BLaER1 treated with 17β-estradiol and CSF1 and Interleukin-3, amounts not matched to agents 10 nM and 100 nM (cell line): ENCODE data around the gene PLXNC1.

ENCODE experiments used
- H3K27ac ChIP-seq, 11 experiments: shearing (Covaris generic); formaldehyde crosslinking; 2 replicates each; pipeline ENCODE4 v1.8.1; 2022
- H3K27me3 ChIP-seq, 11 experiments: shearing (Covaris generic); formaldehyde crosslinking; 2 replicates each; pipeline ENCODE4 v1.8.1; 2022
- H3K36me3 ChIP-seq, 11 experiments: shearing (Covaris generic); formaldehyde crosslinking; 2 replicates each; pipeline ENCODE4 v1.8.1; 2022
- H3K4me1 ChIP-seq, 10 experiments: shearing (Covaris generic); formaldehyde crosslinking; 2 replicates each; pipeline ENCODE4 v1.8.1; 2022
- H3K4me2 ChIP-seq, 11 experiments: shearing (Covaris generic); formaldehyde crosslinking; 2 replicates each; pipeline ENCODE4 v1.8.1; 2022
- H3K4me3 ChIP-seq, 10 experiments: shearing (Covaris generic); formaldehyde crosslinking; 2 replicates each; pipeline ENCODE4 v1.8.1; 2022
- H3K9ac ChIP-seq, 11 experiments: shearing (Covaris generic); formaldehyde crosslinking; 2 replicates each; pipeline ENCODE4 v1.8.1; 2022
- H3K9me3 ChIP-seq, 11 experiments: shearing (Covaris generic); formaldehyde crosslinking; replicated peaks in 1 of 11; 2 replicates each; pipeline ENCODE4 v1.8.1; 2022
- H4K20me1 ChIP-seq, 11 experiments: shearing (Covaris generic); formaldehyde crosslinking; 2 replicates each; pipeline ENCODE4 v1.8.1; 2022
- Cebpa-rat ChIP-seq, 11 experiments: shearing (Covaris generic); IDR thresholded peaks; 2 replicates each; pipeline ENCODE4 v1.8.1; 2022

Gene PLXNC1

DNA sequence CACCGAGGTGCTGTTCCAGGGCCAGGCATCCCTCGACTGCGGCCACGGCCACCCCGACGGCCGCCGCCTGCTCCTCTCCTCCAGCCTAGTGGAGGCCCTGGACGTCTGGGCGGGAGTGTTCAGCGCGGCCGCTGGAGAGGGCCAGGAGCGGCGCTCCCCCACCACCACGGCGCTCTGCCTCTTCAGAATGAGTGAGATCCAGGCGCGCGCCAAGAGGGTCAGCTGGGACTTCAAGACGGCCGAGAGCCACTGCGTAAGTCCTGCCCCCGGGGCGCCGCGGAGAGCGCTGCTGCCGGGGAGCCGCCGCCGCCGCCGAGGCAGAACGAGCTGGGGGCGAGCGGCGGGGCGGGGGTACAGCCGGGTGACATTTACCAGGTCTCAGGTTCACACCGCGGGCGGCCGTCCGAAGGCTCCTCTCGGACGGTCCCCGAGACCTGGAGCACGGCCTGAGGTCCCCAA is 1.4 kb downstream of the PLXNC1 start:
- no peak for TF ChIP-seq Cebpa-rat (IDR thresholded peaks at IDR 0.05)
- H3K36me3 ChIP-seq: no peaks in the 10 kb centered on the region
- H3K27me3 ChIP-seq: peaks cover 69 to 84% (median 77%) of the 10 kb centered on the region in 11 experiments
- H3K4me1 ChIP-seq: peaks cover 22 to 39% (median 30%) of the 10 kb centered on the region in 10 experiments
- peak overlapping the region; percentile 73 to 89 (median 84) for H3K4me3 ChIP-seq
- H3K9ac ChIP-seq: peak overlapping the region; percentile 64 to 84 (median 79)
- H3K4me2 ChIP-seq: peak overlapping the region; percentile 95 to 99 (median 98)
- peak overlapping the region in 8 of 11 experiments; percentile 22 to 74 (median 67); a peak in 12 of 22 replicates for H3K27ac ChIP-seq
- peaks cover 22 to 39% (median 34%) of the 10 kb centered on the region in 11 experiments; a peak in 20 of 22 replicates for H4K20me1 ChIP-seq
- H3K9me3 ChIP-seq: no peaks in the 10 kb centered on the region

DNA sequence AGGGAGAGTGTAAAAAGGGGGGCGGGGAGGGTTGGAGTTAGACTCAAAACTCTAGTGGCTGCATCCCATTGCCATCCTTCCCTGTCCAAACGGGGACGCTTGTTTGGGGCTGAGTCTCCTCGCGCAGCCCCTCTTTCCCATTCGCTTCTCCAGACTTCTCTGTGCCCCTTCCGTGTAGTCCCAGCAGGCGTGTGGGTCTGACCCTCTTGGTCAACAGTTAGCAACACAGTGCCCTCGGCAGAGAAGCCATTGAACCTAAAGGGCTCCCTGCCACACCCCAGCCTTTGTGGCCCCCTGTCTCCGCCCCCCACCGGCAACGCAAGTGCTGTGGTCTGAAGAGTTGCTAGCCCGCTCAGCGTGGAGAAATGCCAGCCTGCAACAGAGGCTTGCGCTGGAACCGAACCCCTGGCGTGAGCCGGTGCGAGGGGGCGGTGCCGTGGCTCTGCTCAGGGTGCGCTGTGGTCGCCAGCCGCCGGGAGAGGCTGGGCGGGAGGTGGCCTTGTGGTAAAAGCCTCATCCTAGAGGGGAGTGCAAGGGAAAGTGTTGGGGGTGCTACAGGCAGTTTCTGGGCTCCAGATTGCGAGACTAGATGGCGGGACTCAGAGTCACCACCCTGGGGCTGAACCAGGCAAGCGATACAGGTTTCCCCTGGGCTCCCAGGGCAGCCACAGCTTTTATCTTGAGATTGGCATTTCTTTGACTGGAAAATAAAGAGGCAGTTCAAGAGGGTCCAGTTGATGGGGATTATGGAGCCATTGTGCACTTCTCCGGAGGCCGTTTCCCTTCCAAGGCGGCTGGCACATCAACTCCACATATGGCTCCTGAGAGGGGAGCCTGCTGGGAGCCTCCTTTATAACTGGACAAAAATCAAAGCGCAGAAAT is 2.1 kb downstream of the PLXNC1 start:
- Histone ChIP-seq H3K27me3 (peaks cover 69 to 84% (median 77%) of the 10 kb centered on the region in 11 experiments), H3K9ac (peak overlapping the region; percentile 64 to 84 (median 79)), H3K4me3 (peak overlapping the region; percentile 73 to 89 (median 84)), H3K9me3 (no peaks in the 10 kb centered on the region), H3K27ac (peak overlapping the region in 4 of 11 experiments; percentile 62 to 74 (median 70); a peak in 5 of 22 replicates), H4K20me1 (peaks cover 22 to 39% (median 34%) of the 10 kb centered on the region in 11 experiments; a peak in 20 of 22 replicates), H3K4me1 (peaks cover 22 to 39% (median 30%) of the 10 kb centered on the region in 10 experiments), H3K4me2 (peak overlapping the region; percentile 95 to 99 (median 98)), H3K36me3 (no peaks in the 10 kb centered on the region)
- TF ChIP-seq Cebpa-rat (IDR thresholded peaks at IDR 0.05): no peak

DNA sequence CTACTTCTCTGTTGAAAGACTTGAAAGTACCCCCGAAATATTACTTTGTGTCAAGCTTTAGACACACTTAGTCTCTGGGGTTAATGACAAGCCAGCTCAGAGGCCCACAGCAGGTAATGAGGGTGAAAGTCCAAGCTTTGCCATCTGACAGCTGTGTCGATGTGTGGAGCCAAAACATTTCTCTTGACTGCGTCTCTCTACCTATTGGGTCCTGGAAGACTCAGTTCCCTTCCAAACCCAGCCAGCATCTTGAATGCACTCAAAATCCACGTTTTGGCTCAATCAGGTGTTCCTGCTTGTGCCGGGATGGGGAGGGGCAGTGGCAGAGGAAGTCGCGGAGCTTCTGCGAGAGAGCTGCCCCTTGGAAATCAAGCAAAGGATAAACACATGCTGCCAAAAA is 3.2 kb downstream of the PLXNC1 start:
- TF ChIP-seq Cebpa-rat (IDR thresholded peaks at IDR 0.05): no peak
- no peaks in the 10 kb centered on the region for H3K9me3 ChIP-seq

DNA sequence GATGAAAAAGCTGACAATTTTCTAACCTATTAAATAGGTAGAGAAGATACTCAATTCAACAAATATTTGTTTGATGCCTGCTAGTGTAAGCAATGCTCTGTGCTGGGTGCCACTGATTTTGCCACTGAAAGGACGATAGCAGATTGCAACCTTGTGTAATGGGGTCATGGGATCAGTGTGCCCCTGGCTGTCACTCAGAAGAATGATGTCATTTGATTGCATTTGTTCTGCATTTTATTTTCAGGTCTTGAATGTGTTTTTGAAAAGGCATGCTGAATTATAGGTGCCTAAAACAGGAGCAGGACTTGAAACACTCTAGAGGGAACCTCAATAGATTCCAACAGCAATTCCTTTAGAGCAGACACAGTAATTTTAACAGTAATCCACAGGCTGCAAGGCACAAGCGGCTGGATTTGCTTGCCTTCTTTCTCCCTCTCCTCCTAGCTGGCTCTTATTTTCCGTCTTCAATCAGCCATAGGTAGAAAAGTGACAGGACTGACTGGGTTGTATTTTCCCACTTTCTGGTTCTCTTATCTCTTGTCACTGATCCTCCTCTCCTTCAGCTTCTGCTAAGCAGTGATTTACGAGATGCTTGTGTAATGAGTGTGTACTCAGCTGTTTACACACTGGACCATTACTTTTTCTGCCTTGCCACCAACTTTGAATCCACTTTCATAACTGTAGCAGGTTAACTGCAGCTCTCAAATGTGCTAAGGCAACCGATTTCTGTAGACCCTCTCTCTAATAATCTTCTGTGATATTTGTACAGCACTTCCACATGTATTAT is 4.1 kb downstream of the PLXNC1 start:
- Histone ChIP-seq H3K4me2 (peak overlapping the region in 3 of 11 experiments; percentile 95 to 97 (median 95); a peak in 4 of 22 replicates), H3K27me3 (peaks cover 53 to 66% (median 60%) of the 10 kb centered on the region in 11 experiments), H3K36me3 (no peaks in the 10 kb centered on the region), H4K20me1 (peaks cover 22 to 39% (median 33%) of the 10 kb centered on the region in 11 experiments; a peak in 20 of 22 replicates), H3K9ac (no peak overlapping the region), H3K27ac (no peak overlapping the region), H3K4me3 (peak overlapping the region in 1 of 10 experiments; percentile 86; a peak in 1 of 20 replicates), H3K9me3 (no peaks in the 10 kb centered on the region), H3K4me1 (peaks cover 26 to 45% (median 29%) of the 10 kb centered on the region in 10 experiments)
- no peak for TF ChIP-seq Cebpa-rat (IDR thresholded peaks at IDR 0.05)

More for the DNA sequence above, 3.2 kb downstream of the PLXNC1 start:
- Histone ChIP-seq H3K4me1 (peaks cover 22 to 39% (median 30%) of the 10 kb centered on the region in 10 experiments), H4K20me1 (peaks cover 22 to 39% (median 34%) of the 10 kb centered on the region in 11 experiments; a peak in 20 of 22 replicates), H3K27me3 (peaks cover 62 to 75% (median 69%) of the 10 kb centered on the region in 11 experiments), H3K4me3 (peak overlapping the region in 2 of 10 experiments; percentile 76 to 86; a peak in 5 of 20 replicates), H3K36me3 (no peaks in the 10 kb centered on the region), H3K9ac (no peak overlapping the region), H3K27ac (no peak overlapping the region), H3K4me2 (peak overlapping the region in 4 of 11 experiments; percentile 11 to 97 (median 95); a peak in 6 of 22 replicates)

DNA sequence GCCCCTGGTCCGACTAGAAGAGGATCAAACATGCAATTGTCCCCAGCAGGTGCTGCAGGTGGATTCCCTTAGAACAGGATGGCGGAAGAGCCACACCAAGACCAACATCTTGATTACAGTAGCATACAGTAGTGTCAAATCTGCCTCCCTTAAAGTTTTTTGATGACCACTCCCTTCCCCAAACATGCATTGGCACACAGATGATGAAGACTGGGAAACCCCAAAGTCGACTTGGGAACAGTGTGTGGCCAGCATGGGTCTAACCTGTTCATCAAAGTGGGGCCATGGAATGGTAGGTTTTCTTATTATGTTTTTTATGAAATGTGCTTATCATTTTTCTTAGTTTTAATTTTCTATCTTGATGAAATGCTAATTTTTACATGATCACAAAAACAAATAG is 8.8 kb downstream of the PLXNC1 start:
- no peak for TF ChIP-seq Cebpa-rat (IDR thresholded peaks at IDR 0.05)
- Histone ChIP-seq H3K4me3 (no peak overlapping the region), H3K4me1 (peaks cover 12 to 23% (median 15%) of the 10 kb centered on the region in 10 experiments), H3K9me3 (no peaks in the 10 kb centered on the region), H3K27ac (no peak overlapping the region), H3K9ac (no peak overlapping the region), H4K20me1 (peaks cover 0 to 29% (median 5%) of the 10 kb centered on the region in 11 experiments; a peak in 8 of 22 replicates), H3K36me3 (no peaks in the 10 kb centered on the region), H3K27me3 (peaks cover 9 to 20% (median 15%) of the 10 kb centered on the region in 11 experiments), H3K4me2 (peak overlapping the region in 10 of 11 experiments; percentile 13 to 82 (median 70); a peak in 13 of 22 replicates)

DNA sequence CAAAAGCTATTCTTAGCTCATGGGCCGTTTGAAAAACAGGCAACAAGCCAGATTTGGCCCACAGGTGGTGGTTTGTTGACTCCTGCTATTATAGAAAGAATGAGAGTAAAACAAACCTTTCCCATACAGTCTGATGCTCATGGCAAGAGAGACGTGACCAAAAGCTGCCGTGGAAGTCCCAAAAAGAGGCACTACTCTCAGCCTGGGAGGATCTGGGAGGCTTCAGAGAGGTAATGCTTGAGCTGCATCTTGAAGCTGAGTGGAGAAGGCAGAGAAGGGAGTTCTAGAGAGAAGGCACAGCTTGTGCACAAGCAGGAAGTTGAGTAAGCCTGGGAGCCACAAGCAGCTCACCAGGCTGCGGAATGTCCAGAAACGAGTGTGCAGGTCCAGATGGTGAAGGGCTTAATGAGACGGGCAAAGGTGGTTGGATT is 9.6 kb downstream of the PLXNC1 start:
- no peak overlapping the region for H3K4me3 ChIP-seq
- peaks cover 1 to 12% (median 7%) of the 10 kb centered on the region in 11 experiments; a peak in 21 of 22 replicates for H3K27me3 ChIP-seq
- peak overlapping the region; percentile 59 to 82 (median 70) for H3K4me2 ChIP-seq
- peaks cover 0 to 20% (median 0%) of the 10 kb centered on the region in 11 experiments; a peak in 5 of 22 replicates for H4K20me1 ChIP-seq
- peaks cover 12 to 19% (median 15%) of the 10 kb centered on the region in 10 experiments for H3K4me1 ChIP-seq
- no peak overlapping the region for H3K27ac ChIP-seq
- no peaks in the 10 kb centered on the region for H3K36me3 ChIP-seq
- H3K9ac ChIP-seq: no peak overlapping the region
- TF ChIP-seq Cebpa-rat (IDR thresholded peaks at IDR 0.05): no peak
- no peaks in the 10 kb centered on the region for H3K9me3 ChIP-seq

DNA sequence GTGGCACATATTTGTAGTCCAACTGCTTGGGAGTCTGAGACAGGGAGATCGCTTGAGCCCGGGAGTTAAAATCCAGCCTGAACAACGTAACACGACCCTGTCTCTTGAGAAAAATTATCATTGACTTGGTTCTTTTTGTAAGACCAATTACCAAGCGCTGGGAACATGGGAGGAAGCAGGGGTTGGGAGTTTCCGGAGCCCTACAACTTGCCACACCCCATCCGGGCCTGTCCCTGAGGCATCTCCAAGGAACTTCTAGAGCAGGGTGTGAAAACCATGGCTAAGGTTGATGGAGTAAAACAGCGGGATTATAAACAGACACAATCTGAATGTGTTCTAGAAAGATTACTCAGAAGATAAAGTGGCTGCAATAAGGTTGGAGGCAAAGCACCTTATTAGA is 10.3 kb downstream of the PLXNC1 start:
- Histone ChIP-seq H3K4me1 (peaks cover 12 to 19% (median 14%) of the 10 kb centered on the region in 10 experiments), H3K27ac (no peak overlapping the region), H3K36me3 (no peaks in the 10 kb centered on the region), H3K4me3 (no peak overlapping the region), H4K20me1 (peaks cover 0 to 14% (median 0%) of the 10 kb centered on the region in 11 experiments; a peak in 2 of 22 replicates), H3K27me3 (peaks cover 0 to 5% (median under 1%) of the 10 kb centered on the region in 11 experiments; a peak in 8 of 22 replicates), H3K9ac (no peak overlapping the region), H3K4me2 (peak overlapping the region; percentile 59 to 82 (median 70)), H3K9me3 (no peaks in the 10 kb centered on the region)
- no peak for TF ChIP-seq Cebpa-rat (IDR thresholded peaks at IDR 0.05)

DNA sequence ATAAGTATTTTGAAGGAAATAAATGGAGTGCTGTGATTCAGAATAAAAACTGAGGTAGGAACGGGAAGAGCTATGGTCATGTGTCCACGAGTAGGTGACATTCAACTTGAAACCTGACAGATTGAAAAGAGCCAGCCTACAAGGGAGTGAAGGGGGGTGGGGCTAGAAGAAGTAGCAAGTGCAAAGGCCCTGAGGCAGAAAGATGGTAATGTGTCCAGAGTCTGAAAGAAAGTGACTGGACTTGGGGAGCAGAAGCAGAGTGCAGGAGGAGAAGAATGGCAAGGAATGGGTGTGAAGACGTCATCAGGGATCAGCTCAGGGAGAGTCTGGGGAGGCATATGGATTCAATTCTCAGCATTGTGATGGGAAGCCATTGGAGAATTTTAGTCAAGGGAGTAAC is 13.7 kb downstream of the PLXNC1 start:
- no peak for TF ChIP-seq Cebpa-rat (IDR thresholded peaks at IDR 0.05)
- Histone ChIP-seq H3K4me3 (no peak overlapping the region), H3K27me3 (no peaks in the 10 kb centered on the region), H3K9me3 (no peaks in the 10 kb centered on the region), H3K4me1 (peaks cover 12 to 37% (median 16%) of the 10 kb centered on the region in 10 experiments), H3K27ac (no peak overlapping the region), H4K20me1 (peaks cover 0 to 4% (median 0%) of the 10 kb centered on the region in 11 experiments; a peak in 2 of 22 replicates), H3K36me3 (no peaks in the 10 kb centered on the region), H3K4me2 (no peak overlapping the region), H3K9ac (no peak overlapping the region)
